Activated CD4-positive, alpha-beta T cell treated with anti-CD3 and anti-CD28 coated beads for 4 hours (primary cell): ENCODE results near the gene SV2C.
"Not testable (repeated sequence)": the region's sequence is repeated elsewhere in the genome, so short reads cannot be mapped to it uniquely, and the experiment has no call there.

ENCODE experiments used
- DNase-seq, 2 donors: peaks; one replicate each; pipeline ENCODE4 v3.0.0-alpha.2; 2020

Gene SV2C

GRCh38 chr5:76082772-76083554 lies at the start of gene SV2C:
TSS of gene SV2C (plus strand) at chr5:76083383. CDS start at chr5:76131751, 48,368 bp downstream.
- DNase-seq, result no peak

DNA sequence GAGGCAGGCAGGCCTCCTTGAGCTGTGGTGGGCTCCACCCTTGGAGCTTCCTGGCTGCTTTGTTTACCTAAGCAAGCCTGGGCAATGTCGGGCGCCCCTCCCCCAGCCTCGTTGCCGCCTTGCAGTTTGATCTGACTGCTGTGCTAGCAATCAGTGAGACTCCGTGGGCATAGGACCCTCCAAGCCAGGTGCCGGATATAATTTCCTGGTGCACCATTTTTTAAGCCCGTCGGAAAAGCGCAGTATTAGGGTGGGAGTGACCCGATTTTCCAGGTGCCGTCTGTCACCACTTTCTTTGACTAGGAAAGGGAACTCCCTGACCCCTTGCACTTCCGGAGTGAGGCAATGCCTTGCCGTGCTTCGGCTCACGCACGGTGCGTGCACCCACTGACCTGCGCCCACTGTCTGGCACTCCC lies 45.4 kb upstream of the SV2C start:
- DNase-seq, result not testable (repeated sequence)

DNA sequence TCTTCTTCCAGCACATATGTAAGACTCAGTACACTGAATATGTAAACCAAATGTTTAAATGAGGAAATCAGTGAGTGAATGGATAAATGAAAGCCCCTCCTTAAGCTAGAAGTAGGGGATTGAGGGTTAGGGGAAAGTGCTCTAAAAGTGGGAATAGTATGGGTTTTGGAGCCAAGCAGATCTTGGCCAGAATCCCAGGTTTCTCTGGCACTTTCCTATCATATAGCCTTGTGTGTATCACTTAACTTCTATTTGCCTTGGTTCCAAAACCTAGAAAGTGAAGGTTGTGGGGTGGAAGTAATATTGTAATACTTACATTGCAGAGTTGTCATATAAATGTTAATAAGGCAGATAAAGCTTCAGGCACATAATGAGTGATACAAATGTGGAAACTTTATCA lies 45.0 kb upstream of the SV2C start:
- no peak for DNase-seq

DNA sequence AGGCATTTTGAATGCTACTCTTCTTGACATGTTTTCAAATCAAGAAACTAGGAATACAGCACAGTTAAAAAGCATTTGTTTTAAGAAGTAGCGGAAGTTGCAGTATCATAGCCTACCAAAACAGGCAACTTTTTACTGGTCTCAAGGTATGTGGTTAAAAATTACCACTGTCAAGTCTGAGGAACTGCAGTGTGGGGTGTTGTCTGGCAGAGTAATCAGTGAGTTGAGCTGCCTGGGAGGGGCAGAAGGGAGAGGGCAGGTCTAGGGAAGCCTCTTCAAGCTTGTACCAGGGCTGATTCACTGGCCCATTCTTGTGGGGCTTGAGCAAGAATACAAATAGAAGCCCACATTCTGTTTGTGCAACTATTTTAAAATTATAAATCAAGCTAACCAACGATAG lies 42.4 kb upstream of the SV2C start:
- DNase-seq, result no peak

GRCh38 chr5:76041863-76042262 lies 41.3 kb upstream of the SV2C start:
- no peak for DNase-seq

GRCh38 chr5:76046741-76047140 lies 36.4 kb upstream of the SV2C start:
- DNase-seq, result no peak

DNA sequence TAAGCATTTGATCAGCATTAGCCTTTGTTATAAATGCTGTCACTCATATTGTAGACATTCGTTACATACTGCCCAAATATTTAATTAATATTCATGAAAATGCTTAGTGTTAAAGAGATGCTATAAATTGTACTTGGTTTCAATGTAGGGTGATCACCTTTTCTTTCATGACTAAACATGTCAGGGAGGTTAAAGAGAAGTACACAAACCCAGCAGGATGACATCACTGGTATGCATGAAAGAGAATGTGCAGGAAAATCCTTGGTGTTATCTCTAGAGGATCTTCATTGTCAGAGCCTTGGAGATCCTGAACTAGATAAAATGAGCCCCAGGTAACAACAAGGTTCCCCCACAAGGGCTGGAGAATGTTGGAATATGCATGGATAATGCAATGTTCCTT lies 33.0 kb upstream of the SV2C start:
- DNase-seq, result no peak

GRCh38 chr5:76062502-76063041 lies 20.6 kb upstream of the SV2C start:
- no peak for DNase-seq

DNA sequence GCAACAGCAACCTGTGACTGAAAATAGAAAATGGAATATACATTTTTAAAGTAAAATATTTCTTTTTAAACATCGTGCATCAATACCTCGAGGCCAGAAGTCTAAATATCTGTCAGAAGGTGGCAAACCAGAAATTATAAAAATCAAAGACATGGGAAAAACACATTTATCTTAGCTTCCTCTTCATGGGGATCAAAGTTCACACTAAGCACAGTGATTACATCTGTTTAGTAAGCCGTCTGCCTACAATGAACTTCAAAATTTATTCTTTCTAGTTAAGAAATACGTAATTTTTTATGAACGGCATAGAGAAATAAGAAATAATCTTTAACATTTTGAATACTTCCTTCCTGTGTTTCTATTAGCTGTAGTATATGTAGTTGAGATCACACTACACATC lies 17.9 kb upstream of the SV2C start:
- DNase-seq, result no peak

- DNase-seq, result no peak
These were observed 14.0 kb upstream of the SV2C start for GRCh38 chr5:76069061-76069735.

GRCh38 chr5:76074487-76075065 lies 8.6 kb upstream of the SV2C start:
- no peak for DNase-seq

- no peak for DNase-seq
These were observed 1.1 kb upstream of the SV2C start for GRCh38 chr5:76081811-76082771.

- no peak for DNase-seq
These were observed 642 bp downstream of the SV2C start for GRCh38 chr5:76083555-76084495.

DNA sequence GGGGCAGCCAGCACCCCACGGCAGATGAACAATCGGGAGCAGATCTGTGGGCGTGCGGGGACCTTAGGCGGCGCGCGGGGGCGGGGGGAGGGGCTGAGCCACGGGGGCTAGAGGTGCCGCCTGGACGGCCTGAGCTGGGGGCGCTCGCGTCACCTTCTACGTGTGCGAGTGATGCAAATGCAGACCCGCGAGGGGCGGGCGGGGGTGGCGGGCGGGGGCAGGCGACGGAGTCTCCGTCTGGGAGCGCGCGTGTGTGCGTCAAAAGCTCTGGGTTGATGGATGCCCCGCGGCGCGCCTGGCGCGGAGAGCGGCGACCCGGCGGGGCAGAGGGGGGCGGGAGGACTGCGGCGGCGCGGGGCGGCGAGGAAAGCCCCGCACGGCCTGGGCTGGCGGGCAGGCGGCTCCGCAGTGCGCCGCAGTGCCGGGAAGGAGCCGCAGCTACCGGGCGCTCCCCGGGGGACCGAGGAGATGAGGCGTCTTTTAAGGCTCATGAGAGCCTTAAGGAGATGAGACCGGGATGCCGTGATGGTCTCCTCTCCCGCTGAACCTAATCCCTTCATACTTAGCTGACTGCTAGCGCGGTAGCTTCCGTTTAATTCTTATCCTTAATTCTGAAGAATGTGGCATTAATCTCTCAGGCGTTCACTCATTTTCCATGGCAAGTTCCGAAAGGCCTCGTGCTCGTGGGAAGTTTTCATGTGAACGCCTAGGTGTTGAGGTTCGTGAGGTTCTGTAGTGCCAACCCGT lies 1.5 kb downstream of the SV2C start:
- peak; percentile 14 to 51 for DNase-seq

DNA sequence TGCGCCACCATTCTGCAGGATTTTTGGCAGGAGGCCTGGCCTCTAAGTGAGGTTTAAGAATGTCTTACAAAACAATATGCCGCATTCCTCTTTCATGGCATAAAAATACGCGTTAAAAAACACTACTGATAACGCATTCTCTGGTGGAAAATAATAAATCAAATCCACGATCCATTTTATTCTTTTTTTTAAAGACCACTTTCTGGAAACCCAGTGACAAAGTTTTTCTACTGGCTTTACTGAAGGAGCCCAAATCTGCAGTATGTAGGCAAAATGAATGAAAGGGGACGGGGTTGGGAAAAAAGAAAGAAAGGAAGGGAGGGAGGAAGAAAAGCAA lies 2.0 kb downstream of the SV2C start:
- DNase-seq, result no peak

- no peak for DNase-seq
These were observed 2.9 kb downstream of the SV2C start for GRCh38 chr5:76086095-76086494.

DNA sequence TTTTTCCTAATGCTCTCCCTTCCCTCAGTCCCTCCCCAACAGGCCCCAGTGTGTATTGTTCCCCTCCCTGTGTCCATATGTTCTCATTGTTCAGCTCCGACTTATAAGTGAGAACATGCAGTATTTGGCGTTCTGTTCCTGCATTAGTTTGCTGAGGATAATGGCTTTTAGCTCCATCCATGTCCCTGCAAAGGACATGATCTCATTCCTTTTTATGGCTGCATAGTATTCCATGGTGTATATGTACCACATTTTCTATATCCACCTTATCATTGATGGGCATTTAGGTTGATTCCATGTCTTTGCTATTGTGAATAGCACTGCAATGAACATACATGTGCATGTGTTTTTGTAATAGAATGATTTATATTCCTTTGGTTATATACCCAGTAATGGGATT lies 6.0 kb downstream of the SV2C start:
- DNase-seq, result not testable (repeated sequence)

DNA sequence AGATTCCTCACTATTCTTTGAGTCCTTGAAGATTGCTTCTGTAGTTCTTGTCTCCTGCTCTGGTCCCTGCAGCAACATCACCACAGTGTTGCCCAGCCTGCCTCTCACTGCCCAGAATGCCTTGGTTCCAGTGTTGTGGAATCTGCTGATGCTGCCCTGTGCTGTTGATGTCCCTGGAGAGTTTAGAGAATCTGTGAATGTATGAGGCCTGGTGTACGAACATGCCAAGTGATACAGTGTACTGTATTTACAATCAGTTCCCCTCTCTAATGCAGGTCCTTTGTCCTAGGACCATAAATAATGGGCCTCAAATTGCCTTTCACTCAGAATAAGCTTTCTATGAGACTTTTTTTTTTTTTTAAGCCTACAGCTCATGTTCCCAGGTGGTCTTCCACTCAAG lies 8.2 kb downstream of the SV2C start:
- no peak for DNase-seq

DNA sequence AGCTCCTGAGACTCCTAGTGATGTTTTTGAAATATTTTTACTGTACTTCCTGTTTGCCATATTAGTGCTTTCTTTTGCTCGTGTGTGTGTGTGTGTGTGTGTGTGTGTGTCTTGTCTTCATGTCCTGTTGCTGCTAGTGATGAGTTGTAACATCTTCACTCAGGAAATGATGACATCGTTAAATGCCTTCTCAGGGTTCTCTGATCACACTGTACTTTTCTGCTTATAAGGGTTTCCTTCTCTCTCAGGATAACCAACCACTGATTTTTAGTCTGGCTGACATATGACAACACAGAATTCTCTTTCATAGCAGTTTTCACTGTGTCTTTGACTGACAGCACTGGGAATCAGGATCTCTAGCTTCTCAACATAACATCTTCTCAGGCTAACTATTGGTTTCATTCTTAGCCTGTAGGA lies 16.1 kb downstream of the SV2C start:
- peak in 1 of 2 donors; percentile 25 for DNase-seq

- no peak for DNase-seq
These were observed 16.6 kb downstream of the SV2C start for GRCh38 chr5:76099756-76100155.

GRCh38 chr5:76104027-76104426 lies 20.8 kb downstream of the SV2C start:
- DNase-seq, result no peak
